HepG2 (cell line): Measurements from ENCODE around the gene E2F3. TPM values are rescaled to one million over a fixed set of nuclear protein-coding genes. Genes with fewer than 3 reads are reported as not detected.
A peak's percentile ranks its signal among the peaks of the same experiment; 100 is the strongest.

Source experiments
- CEBPB ChIP-seq: IDR thresholded peaks from 2 replicates; pipeline ENCODE4 v1.6.1; 2011; ENCODE audit warnings: low read depth, low read length, improper control_type of control experiment, borderline replicate concordance
- CEBPZ ChIP-seq: IDR thresholded peaks from 2 replicates; pipeline ENCODE4 v1.6.1; 2012; ENCODE audit warnings: low read length, improper control_type of control experiment
- HCFC1 ChIP-seq: fragments of 150-350 bp; IDR thresholded peaks from 2 replicates; pipeline ENCODE4 v1.6.1; 2014; ENCODE audit warnings: low read depth, low read length
- HOXA5 ChIP-seq: sonication (generic); formaldehyde crosslinking; IDR thresholded peaks from 2 replicates; pipeline ENCODE4 v1.4.0; 2020; ENCODE audit warnings: missing genetic modification reagents
- LCORL ChIP-seq, 2 experiments: fragments of 450-650 bp in 1 of 2; sonication (generic) in 1 of 2; formaldehyde crosslinking in 1 of 2; IDR thresholded peaks; 2 replicates each; pipeline versions ENCODE4 v1.5.0 to v1.6.1; 2017 to 2020; ENCODE audit warnings: antibody characterized with exemption in 1 of 2, missing genetic modification reagents in 1 of 2
- MATR3 ChIP-seq: sonication (generic); formaldehyde crosslinking; IDR thresholded peaks from 2 replicates; pipeline ENCODE4 v1.4.0; 2020; ENCODE audit warnings: missing genetic modification reagents
- NCOA2 ChIP-seq: sonication (generic); formaldehyde crosslinking; IDR thresholded peaks from 2 replicates; pipeline ENCODE4 v1.8.0; 2022; ENCODE audit warnings: inconsistent platforms
- PHB2 ChIP-seq: fragments of 450-650 bp; IDR thresholded peaks from 2 replicates; pipeline ENCODE4 v1.6.1; 2018; ENCODE audit not compliant: partially characterized antibody
- RBFOX2 ChIP-seq: fragments of 200-400 bp; formaldehyde crosslinking; IDR thresholded peaks from 2 replicates; pipeline ENCODE4 v1.6.1; 2017; ENCODE audit warnings: low read depth, mild to moderate bottlenecking, low read length
- REPIN1 ChIP-seq: sonication (generic); formaldehyde crosslinking; IDR thresholded peaks from 2 replicates; pipeline ENCODE4 v1.8.0; 2022; ENCODE audit warnings: missing genetic modification reagents, low read depth, mild to moderate bottlenecking, borderline replicate concordance
- SNAPC5 ChIP-seq: sonication (generic); formaldehyde crosslinking; IDR thresholded peaks from 2 replicates; pipeline ENCODE4 v1.8.1; 2023; ENCODE audit warnings: mild to moderate bottlenecking, missing genetic modification reagents, borderline replicate concordance
- THAP11 ChIP-seq: IDR thresholded peaks from 2 replicates; pipeline ENCODE4 v1.6.1; 2016; ENCODE audit warnings: missing biosample characterization, missing genetic modification reagents
- YEATS4 ChIP-seq: sonication (generic); formaldehyde crosslinking; IDR thresholded peaks from 2 replicates; pipeline ENCODE4 v1.4.0; 2020; ENCODE audit warnings: missing genetic modification reagents, borderline replicate concordance
- ZBTB7A ChIP-seq: sonication (generic); formaldehyde crosslinking; IDR thresholded peaks from 2 replicates; pipeline ENCODE4 v1.8.0; 2022; ENCODE audit warnings: mild to moderate bottlenecking, missing genetic modification reagents
- ZFP36 ChIP-seq: fragments of 150-350 bp; IDR thresholded peaks from 2 replicates; pipeline ENCODE4 v1.6.1; 2018; ENCODE audit warnings: borderline replicate concordance, low read length, low read depth; ENCODE audit not compliant: partially characterized antibody
- ZNF136 ChIP-seq: sonication (generic); formaldehyde crosslinking; IDR thresholded peaks from 2 replicates; pipeline ENCODE4 v1.8.1; 2022; ENCODE audit warnings: low read depth, mild to moderate bottlenecking, moderate library complexity, missing genetic modification reagents
- ZNF329 ChIP-seq: sonication (generic); formaldehyde crosslinking; IDR thresholded peaks from 2 replicates; pipeline ENCODE4 v1.9.0; 2021; ENCODE audit warnings: low read depth, mild to moderate bottlenecking, missing genetic modification reagents
- ZNF335 ChIP-seq: sonication (generic); formaldehyde crosslinking; IDR thresholded peaks from 2 replicates; pipeline ENCODE4 v1.4.0; 2020; ENCODE audit warnings: missing genetic modification reagents
- ZNF572 ChIP-seq: sonication (generic); formaldehyde crosslinking; IDR thresholded peaks from 2 replicates; pipeline ENCODE4 v1.5.1; 2020; ENCODE audit warnings: mild to moderate bottlenecking, missing genetic modification reagents
- ZNF614 ChIP-seq: IDR thresholded peaks from 2 replicates; pipeline ENCODE4 v1.6.1; 2018; ENCODE audit warnings: missing biosample characterization, missing genetic modification reagents, inconsistent platforms, borderline replicate concordance
- ZNF766 ChIP-seq: sonication (generic); formaldehyde crosslinking; IDR thresholded peaks from 2 replicates; pipeline ENCODE4 v1.5.0; 2020; ENCODE audit warnings: missing genetic modification reagents, borderline replicate concordance
- ZSCAN5A ChIP-seq: sonication (generic); formaldehyde crosslinking; IDR thresholded peaks from 2 replicates; pipeline ENCODE4 v1.8.0; 2022; ENCODE audit warnings: mild to moderate bottlenecking, missing genetic modification reagents, borderline replicate concordance
- polyA plus RNA-seq, 8 experiments: library from polyadenylated mRNA; depleted of rRNA in 3 of 8; stranded (reverse) in 7 of 8; unstranded in 1 of 8; fragments of >200 nt; fragmentation: Illumina TruSeq in 4 of 8; extraction: Trizol in 4 of 8; gene quantifications; 2 replicates each; pipeline versions ENCODE4 v1.2.1 to v1.2.3, GENCODE V29; 2011 to 2016; ENCODE audit warnings: low read depth in 4 of 8, missing spikeins in 1 of 8, mixed read lengths in 1 of 8; ENCODE audit not compliant: insufficient read depth in 1 of 8
- total RNA-seq, 5 experiments: library from RNA; depleted of rRNA; stranded (reverse); fragments of >200 nt; fragmentation: Illumina TruSeq; extraction: Trizol; gene quantifications; 2 replicates each; pipeline ENCODE4 v1.2.3, GENCODE V29; 2016; ENCODE audit warnings: low read depth in 1 of 5
- TF ChIP-seq, protein P1 (sequence below): sonication (generic); formaldehyde crosslinking; IDR thresholded peaks from 2 replicates; pipeline ENCODE4 v1.8.0; 2022; ENCODE audit warnings: missing genetic modification reagents, mild to moderate bottlenecking, inconsistent platforms, borderline replicate concordance

Gene E2F3
- total and polyA plus RNA-seq, 2 of the 13 experiments (the other 11 are each of a cell fraction or from before 2014, with no cell fraction given): 8.5 to 12.7 TPM

DNA sequence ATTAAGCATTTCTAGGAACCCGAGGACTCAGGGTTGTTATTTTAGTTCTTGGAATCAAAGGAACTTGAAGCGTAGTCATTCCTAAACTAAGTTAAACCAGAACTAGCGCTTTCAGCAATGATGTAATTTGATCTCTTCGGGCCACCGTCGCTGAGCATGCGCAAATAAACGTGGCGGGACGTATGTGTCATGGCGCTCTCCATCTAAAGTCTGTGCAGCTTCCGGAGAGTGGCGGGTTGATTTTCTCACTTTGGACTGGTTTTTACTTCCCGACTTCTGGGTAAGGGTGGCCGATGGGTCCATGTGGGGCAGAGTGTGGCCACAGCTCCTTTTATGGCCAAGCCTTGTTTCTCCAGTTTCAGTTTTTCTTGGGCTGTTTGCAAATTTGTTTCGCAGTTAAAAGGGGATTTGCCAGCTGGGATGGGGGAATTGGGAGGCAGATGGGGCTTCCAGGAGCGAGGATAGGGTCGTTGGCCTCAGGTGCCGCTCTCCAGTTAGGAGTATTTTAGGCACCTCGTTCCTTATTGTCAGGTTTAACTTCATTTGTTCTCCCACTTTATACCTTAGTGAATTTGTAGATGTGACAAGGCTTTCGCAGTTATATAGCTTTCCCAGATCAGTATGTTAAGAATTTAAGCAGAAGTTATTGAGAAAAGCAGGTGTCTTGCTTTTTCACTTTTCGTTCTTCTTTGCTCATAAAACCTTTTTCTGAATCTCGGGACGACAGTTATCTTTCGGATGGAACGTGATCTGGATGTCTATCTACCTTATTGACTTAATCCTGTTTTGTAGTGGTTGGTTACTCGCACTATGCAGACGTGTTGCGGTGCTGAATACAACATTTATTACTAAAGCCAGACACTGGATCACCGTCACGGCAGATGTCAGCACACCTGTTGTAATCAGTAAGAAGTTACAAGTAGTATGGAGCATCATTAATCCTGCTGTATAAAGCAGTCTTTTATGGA, 132.9 kb downstream of the E2F3 start, which contains the start of gene CDKAL1 (continued):
- TF ChIP-seq CEBPZ (no peak), PHB2 (no peak), YEATS4 (peak; percentile 78; the same call in 1 of the 2 replicates), ZSCAN5A (CRISPR knock-in tag) (no peak), MATR3 (CRISPR knock-in tag) (no peak), ZNF614 (CRISPR knock-in tag) (peak; percentile 45; the same call in 1 of the 2 replicates), ZNF572 (CRISPR knock-in tag) (no peak), ZBTB7A (CRISPR knock-in tag) (no peak), ZNF335 (peak; percentile 61; the same call in 1 of the 2 replicates), HOXA5 (peak; percentile 89), ZNF136 (CRISPR knock-in tag) (no peak), RBFOX2 (peak; percentile 72), ZNF766 (CRISPR knock-in tag) (peak; percentile 74; the same call in 1 of the 2 replicates), HCFC1 (peak; percentile 64; the same call in 1 of the 2 replicates), ZNF329 (CRISPR knock-in tag) (no peak), CEBPB (peak; percentile 37; the same call in 1 of the 2 replicates), REPIN1 (CRISPR knock-in tag) (peak; percentile 91; the same call in 1 of the 2 replicates), LCORL (IDR thresholded peaks at IDR 0.05) (no peak), LCORL (CRISPR knock-in tag; IDR thresholded peaks at IDR 0.05) (peak; percentile 36; the same call in 1 of the 2 replicates), THAP11 (CRISPR knock-in tag) (peak; percentile 92), SNAPC5 (CRISPR knock-in tag) (0 out of 2 replicates have a peak, but pooled peaks have one; percentile 69), NCOA2 (no peak), ZFP36 (no peak)
- TF ChIP-seq, protein P1, sequence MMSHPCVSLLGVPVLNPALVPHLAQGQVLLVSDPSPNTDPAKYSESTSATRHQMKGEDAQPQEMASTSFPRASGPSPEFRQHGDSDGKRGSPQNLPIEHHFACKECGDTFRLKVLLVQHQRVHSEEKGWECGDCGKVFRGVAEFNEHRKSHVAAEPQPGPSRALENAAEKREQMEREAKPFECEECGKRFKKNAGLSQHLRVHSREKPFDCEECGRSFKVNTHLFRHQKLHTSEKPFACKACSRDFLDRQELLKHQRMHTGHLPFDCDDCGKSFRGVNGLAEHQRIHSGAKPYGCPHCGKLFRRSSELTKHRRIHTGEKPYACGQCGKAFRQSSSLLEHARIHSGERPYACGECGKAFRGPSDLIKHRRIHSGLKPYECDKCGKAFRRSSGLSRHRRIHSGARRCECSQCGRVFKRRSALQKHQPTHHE: no peak
